ENCODE results near the gene C1QTNF7.

The C1QTNF7 gene, protein sequence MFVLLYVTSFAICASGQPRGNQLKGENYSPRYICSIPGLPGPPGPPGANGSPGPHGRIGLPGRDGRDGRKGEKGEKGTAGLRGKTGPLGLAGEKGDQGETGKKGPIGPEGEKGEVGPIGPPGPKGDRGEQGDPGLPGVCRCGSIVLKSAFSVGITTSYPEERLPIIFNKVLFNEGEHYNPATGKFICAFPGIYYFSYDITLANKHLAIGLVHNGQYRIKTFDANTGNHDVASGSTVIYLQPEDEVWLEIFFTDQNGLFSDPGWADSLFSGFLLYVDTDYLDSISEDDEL

DNA sequence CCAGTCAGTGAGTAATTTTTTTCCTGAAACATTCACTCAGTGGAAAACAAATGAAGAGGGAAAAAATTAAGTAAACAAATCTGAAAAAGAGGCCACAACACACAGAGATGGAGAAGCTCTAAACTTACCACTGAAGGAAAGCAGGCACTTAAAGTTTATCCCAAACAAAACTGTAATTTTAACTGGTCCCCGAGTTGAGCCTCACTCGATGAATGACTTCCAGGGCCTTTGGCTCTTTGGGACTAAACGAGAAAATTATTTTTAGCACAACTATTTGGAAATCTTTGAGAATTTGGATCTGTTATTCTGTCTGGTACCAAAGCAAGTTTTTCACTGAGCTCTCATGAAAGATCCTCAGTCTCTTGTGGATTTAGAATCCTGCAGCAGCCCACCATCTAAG is at the start of gene C1QTNF7:
TSS of gene C1QTNF7 (plus strand) at position 333 of the 400 bp plus-strand sequence. CDS start 7,711 bp downstream, outside the sequence.
- no peak within 1 kb of the TSS for H3K4me3 ChIP-seq (ENCODE audit: low read depth, low read length)
- no peak for DNase-seq (ENCODE audit: low read depth)
- TF ChIP-seq, protein P1, sequence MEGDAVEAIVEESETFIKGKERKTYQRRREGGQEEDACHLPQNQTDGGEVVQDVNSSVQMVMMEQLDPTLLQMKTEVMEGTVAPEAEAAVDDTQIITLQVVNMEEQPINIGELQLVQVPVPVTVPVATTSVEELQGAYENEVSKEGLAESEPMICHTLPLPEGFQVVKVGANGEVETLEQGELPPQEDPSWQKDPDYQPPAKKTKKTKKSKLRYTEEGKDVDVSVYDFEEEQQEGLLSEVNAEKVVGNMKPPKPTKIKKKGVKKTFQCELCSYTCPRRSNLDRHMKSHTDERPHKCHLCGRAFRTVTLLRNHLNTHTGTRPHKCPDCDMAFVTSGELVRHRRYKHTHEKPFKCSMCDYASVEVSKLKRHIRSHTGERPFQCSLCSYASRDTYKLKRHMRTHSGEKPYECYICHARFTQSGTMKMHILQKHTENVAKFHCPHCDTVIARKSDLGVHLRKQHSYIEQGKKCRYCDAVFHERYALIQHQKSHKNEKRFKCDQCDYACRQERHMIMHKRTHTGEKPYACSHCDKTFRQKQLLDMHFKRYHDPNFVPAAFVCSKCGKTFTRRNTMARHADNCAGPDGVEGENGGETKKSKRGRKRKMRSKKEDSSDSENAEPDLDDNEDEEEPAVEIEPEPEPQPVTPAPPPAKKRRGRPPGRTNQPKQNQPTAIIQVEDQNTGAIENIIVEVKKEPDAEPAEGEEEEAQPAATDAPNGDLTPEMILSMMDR (IDR thresholded peaks at IDR 0.05; ENCODE audit: insufficient read depth, low read depth, low read length, missing control alignments), result no peak

DNA sequence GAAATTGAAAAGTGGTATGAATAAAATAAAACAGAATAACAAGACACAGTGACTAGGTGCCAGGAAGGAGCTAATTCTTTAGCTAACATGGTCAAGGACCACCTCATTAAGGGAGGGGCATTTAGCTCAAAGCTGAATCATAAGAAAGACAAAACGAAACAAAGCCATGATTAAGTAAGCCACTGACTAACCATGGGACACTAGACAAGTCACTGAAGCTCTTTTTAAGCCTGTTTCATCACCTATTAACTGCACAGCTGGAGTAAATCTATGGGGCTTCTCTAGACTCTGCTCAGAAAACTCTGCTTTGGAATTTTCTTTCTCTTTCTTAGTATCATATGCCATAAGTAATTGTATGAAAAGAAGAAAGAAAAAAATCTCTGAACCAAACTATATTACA is 49.8 kb upstream of the C1QTNF7 start:
- TF ChIP-seq, protein P1 (IDR thresholded peaks at IDR 0.05; ENCODE audit: insufficient read depth, low read depth, low read length, missing control alignments), result no peak
- no peak for DNase-seq (ENCODE audit: low read depth)
- H3K4me3 ChIP-seq (ENCODE audit: low read depth, low read length), result no peak overlapping the region

DNA sequence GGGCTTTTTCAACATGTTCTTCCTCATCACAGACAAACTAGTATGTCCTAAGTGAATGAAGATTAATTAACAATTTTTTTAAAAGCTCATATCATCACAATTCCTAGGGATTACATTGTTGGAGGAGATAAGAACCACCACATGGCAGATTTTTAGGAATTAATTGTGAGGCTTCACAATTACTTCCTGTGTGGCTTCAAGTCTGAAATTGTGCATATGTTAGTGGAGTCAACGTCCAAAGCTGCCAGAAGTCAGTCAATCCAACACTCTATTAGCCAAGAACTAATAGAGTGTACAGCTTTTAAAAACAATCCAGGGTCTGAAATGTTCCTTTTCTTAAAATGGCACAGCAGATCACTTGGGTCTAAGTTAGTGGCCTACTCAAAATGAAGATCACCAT is 49.3 kb upstream of the C1QTNF7 start:
- DNase-seq (ENCODE audit: low read depth), result no peak
- TF ChIP-seq, protein P1 (IDR thresholded peaks at IDR 0.05; ENCODE audit: insufficient read depth, low read depth, low read length, missing control alignments), result no peak

DNA sequence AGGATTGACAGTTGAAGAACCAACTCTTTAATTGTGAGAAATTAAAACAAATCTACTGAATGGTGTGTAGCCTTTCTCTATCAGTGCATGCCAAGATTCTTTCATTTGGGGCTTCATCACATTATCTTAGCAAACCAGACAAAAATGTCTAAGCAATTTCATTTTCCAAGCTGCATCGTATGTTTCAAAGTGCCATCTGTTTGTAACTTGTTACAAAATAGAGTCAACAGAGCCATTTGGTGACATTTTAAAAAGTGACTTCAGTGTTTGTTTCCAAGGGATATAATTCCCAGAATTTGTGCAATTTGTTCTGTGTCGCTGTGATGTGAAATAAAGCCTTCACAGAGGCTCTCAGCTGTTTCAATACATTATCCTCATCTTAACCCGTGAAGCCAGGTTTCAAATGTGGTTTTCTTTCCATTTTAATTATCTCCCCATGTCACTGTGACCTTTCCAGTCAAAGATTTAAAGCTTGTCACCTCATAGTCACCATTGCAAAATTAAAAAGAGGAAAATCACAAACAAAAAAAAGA is 46.0 kb upstream of the C1QTNF7 start:
- DNase-seq (ENCODE audit: low read depth), result no peak
- TF ChIP-seq, protein P1 (IDR thresholded peaks at IDR 0.05; ENCODE audit: insufficient read depth, low read depth, low read length, missing control alignments), result no peak
- no peak overlapping the region for H3K4me3 ChIP-seq (ENCODE audit: low read depth, low read length)

More for the DNA sequence above, 49.3 kb upstream of the C1QTNF7 start:
- no peak overlapping the region for H3K4me3 ChIP-seq (ENCODE audit: low read depth, low read length)

DNA sequence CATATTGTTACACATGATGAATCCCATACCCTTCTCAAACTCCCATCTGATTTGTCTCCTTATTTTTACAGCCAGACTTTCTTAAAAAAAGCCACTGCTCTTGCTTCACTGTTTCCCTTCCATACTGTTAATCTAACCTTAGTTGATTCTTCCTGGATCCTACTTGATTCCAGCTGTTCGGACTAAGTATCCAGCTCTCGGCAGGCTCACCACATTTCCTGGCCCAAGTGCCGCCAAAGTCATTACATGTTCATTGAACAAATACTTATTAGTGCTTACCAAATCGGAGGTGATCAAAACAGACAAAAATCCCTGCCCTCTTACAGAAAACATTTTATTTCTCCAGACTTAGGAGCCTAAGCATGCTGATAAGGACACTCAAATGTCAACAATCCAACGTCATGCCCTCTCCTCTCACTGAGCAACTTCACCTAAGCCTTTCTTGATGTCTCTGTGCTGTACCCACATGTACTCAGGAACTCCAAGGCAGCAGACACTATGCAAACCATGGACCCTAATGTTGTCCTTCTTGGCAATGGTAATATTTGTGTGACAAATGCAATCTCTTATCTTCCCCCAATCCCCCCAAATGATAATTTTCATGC is 45.1 kb upstream of the C1QTNF7 start:
- no peak for DNase-seq (ENCODE audit: low read depth)
- H3K4me3 ChIP-seq (ENCODE audit: low read depth, low read length), result no peak overlapping the region

DNA sequence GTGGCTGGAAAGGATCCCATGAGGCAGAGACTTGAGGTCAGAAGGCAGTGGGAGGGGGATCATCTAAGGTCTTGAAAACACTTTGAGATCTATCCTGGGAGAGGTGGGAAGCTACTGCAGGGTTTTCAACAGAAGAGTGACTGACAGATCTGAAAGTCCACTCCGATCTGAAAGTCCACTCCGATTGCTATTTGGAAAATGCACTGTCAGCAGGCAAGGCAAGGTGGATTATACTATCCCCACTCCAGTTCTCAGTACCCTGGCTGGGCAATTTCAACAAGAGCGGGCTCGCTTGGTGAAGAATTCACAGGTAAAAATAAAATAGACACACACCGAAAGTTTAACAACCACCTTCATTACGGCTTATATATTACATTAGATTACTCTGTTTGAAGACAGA is 42.3 kb upstream of the C1QTNF7 start:
- DNase-seq (ENCODE audit: low read depth), result no peak
- no peak overlapping the region for H3K4me3 ChIP-seq (ENCODE audit: low read depth, low read length)
- TF ChIP-seq, protein P1 (IDR thresholded peaks at IDR 0.05; ENCODE audit: insufficient read depth, low read depth, low read length, missing control alignments), result no peak

More for the DNA sequence above, 45.1 kb upstream of the C1QTNF7 start:
- TF ChIP-seq, protein P1 (IDR thresholded peaks at IDR 0.05; ENCODE audit: insufficient read depth, low read depth, low read length, missing control alignments), result no peak

Measured in GM12865 (cell line).